CD4-positive, alpha-beta memory T cell (primary cell): Measurements from ENCODE around the gene MCRS1. TPM values are rescaled to one million over a fixed set of nuclear protein-coding genes. Genes with fewer than 3 reads are reported as not detected.

Experiments used
- CTCF ChIA-PET: fragments of 350-600 bp; sonication (Branson Sonifier 250); formaldehyde crosslinking; loops from one replicate; lab custom pipeline; 2021; ENCODE audit warnings: inconsistent platforms; ENCODE audit not compliant: partially characterized antibody; lab: Charles Lee
- POLR2A ChIA-PET: fragments of 350-600 bp; sonication (Branson Sonifier 250); formaldehyde crosslinking; loops from one replicate; lab custom pipeline; 2021; ENCODE audit not compliant: partially characterized antibody; lab: Charles Lee
- DNase-seq, 5 donors: peaks; one replicate each; pipeline versions ENCODE4 v3.0.0 to v3.0.0-alpha.2; 2020 to 2022; ENCODE audit warnings: mixed read lengths in 1 of 5
- H3K27ac ChIP-seq: one replicate; pipeline ENCODE4 v1.7.0; 2013; ENCODE audit warnings: low read depth, low read length
- H3K27me3 ChIP-seq: 2 replicates; pipeline ENCODE4 v1.7.0; 2013; ENCODE audit warnings: mild to moderate bottlenecking, low read length, moderate library complexity; ENCODE audit not compliant: insufficient read depth
- H3K36me3 ChIP-seq: 2 replicates; pipeline ENCODE4 v1.7.0; 2013; ENCODE audit warnings: mild to moderate bottlenecking, low read length, moderate library complexity; ENCODE audit not compliant: insufficient read depth
- H3K4me1 ChIP-seq: 2 replicates; pipeline ENCODE4 v1.7.0; 2013; ENCODE audit warnings: mild to moderate bottlenecking, low read length, moderate library complexity; ENCODE audit not compliant: insufficient read depth
- H3K4me3 ChIP-seq, 2 donors: one replicate each; pipeline ENCODE4 v1.7.0; 2013; ENCODE audit warnings: low read length in 2 of 2, mild to moderate bottlenecking in 1 of 2
- H3K9me3 ChIP-seq, 2 donors: one replicate each; pipeline ENCODE4 v1.7.0; 2013; ENCODE audit warnings: low read length in 2 of 2, control low read depth in 1 of 2; ENCODE audit not compliant: control insufficient read depth in 1 of 2
- H3K27ac Mint-ChIP-seq, 7 donors: one replicate each; pipeline ENCODE4 v1.8.0; 2020 to 2021; ENCODE audit warnings: mixed read lengths in 7 of 7, mild to moderate bottlenecking in 6 of 7, inconsistent platforms in 3 of 7, moderate library complexity in 3 of 7
- H3K27me3 Mint-ChIP-seq, 2 donors: one replicate each; pipeline ENCODE4 v1.8.0; 2020 to 2021; ENCODE audit warnings: mixed read lengths in 2 of 2
- H3K36me3 Mint-ChIP-seq, 2 donors: one replicate each; pipeline ENCODE4 v1.8.0; 2020 to 2021; ENCODE audit warnings: mixed read lengths in 2 of 2, inconsistent platforms in 1 of 2, mild to moderate bottlenecking in 1 of 2
- H3K4me1 Mint-ChIP-seq, 4 donors: one replicate each; pipeline ENCODE4 v1.8.0; 2020 to 2021; ENCODE audit warnings: mixed read lengths in 4 of 4, mild to moderate bottlenecking in 1 of 4
- H3K4me3 Mint-ChIP-seq, 8 donors: one replicate each; pipeline ENCODE4 v1.8.0; 2020 to 2021; ENCODE audit warnings: mixed read lengths in 8 of 8, mild to moderate bottlenecking in 7 of 8, moderate library complexity in 6 of 8, inconsistent platforms in 3 of 8
- H3K9me3 Mint-ChIP-seq, 8 donors: one replicate each; pipeline ENCODE4 v1.8.0; 2020 to 2021; ENCODE audit warnings: mixed read lengths in 8 of 8, mild to moderate bottlenecking in 5 of 8, inconsistent platforms in 3 of 8, moderate library complexity in 1 of 8
- intact Hi-C: fragments of 100-400 bp; cut with micrococcal nuclease; formaldehyde crosslinking; loops from one replicate; pipeline ENCODE4 v1.15.1; 2023
- polyA plus RNA-seq, 2 donors: library from polyadenylated mRNA; unstranded; fragments of 300-500 nt; fragmentation: Illumina TruSeq; gene quantifications; one replicate each; pipeline ENCODE4 v1.2.3, GENCODE V29; 2021
- total RNA-seq, 2 experiments: library from RNA; stranded (reverse); gene quantifications; one replicate each; pipeline ENCODE4 v1.2.3, GENCODE V29; 2021

MCRS1 gene
- total and polyA plus RNA-seq, 4 experiments from 2014 or later = 58.0 to 78.4 (median 68.3) TPM

DNA sequence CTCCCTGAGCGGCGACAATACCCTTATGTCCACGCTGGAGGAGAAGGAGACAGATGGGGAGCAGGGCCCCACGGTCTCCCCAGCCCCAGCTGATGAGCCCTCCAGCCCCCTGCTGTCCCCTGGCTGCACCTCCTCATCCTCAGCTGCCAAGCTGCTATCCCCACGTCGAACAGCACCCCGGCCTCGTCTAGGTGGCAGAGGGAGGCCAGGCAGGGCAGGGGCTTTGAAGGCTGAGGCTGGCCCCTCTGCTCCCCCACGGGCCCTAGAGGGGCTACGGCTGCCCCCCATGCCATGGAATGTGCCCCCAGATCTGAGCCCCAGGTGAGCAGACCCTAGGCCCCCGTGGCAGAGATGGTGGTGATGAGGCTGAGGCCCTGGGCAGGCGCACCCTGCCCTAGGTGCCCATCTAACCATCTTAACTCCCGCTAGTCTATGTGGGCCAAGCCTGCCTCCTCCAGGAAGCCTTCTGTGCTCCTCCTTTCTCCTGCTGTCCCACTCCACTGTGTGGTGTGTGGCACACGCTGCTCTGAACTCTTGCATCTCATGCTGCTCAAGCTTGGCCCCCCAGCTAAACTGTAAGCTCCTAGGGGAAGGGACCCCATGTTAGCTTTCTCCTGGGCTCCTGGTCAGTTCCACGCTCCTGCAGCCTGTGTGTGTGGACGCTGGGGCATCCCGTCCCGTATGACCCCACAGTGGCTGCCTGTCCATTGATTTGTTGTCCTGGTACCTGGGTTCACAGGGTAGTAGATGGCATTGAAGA lies 12.1 kb downstream of the MCRS1 start:
- H3K4me1 ChIP-seq = no peaks in the 10 kb centered on the region
- no peaks in the 10 kb centered on the region for H3K27me3 ChIP-seq
- H3K4me1 Mint-ChIP-seq = peaks cover 4 to 9% (median 6%) of the 10 kb centered on the region in 4 donors
- no peak overlapping the region for H3K4me3 Mint-ChIP-seq
- POLR2A ChIA-PET = no interaction called here
- peaks cover 0 to 5% of the 10 kb centered on the region in 2 donors for H3K27me3 Mint-ChIP-seq
- no peak overlapping the region for H3K4me3 ChIP-seq
- peaks cover 25% of the 10 kb centered on the region for H3K36me3 ChIP-seq
- no peaks in the 10 kb centered on the region for H3K9me3 Mint-ChIP-seq
- H3K9me3 ChIP-seq = no peaks in the 10 kb centered on the region
- H3K36me3 Mint-ChIP-seq = peaks cover 21 to 37% of the 10 kb centered on the region in 2 donors
- H3K27ac Mint-ChIP-seq = peak overlapping the region in 3 of 7 donors; percentile 12 to 81 (median 23)
- intact Hi-C loops = no loop called here
- no peak for DNase-seq
- CTCF ChIA-PET = no interaction called here
- no peak overlapping the region for H3K27ac ChIP-seq

DNA sequence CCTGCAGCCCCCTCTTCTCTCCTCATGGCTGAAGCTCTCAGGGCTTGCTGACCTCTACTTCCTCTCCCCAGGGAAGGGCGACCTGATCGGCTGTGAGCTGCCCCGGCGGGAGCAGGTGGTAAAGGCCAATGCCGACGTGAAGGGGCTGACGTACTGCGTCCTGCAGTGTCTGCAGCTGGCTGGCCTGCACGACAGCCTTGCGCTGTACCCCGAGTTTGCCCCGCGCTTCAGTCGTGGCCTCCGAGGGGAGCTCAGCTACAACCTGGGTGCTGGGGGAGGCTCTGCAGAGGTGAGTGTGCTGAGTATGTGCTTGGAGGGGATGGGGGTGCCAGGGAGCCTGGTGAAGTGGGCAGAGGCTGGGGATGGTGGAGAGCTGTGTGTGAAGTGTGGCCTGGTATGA lies 13.7 kb downstream of the MCRS1 start:
- Mint-ChIP-seq H3K4me3 (no peak overlapping the region), H3K27ac (no peak overlapping the region), H3K4me1 (peaks cover 2 to 7% (median 6%) of the 10 kb centered on the region in 4 donors), H3K27me3 (peaks cover 2 to 10% of the 10 kb centered on the region in 2 donors), H3K36me3 (peaks cover 13 to 22% of the 10 kb centered on the region in 2 donors), H3K9me3 (no peaks in the 10 kb centered on the region)
- Histone ChIP-seq H3K4me3 (no peak overlapping the region), H3K27ac (no peak overlapping the region), H3K9me3 (no peaks in the 10 kb centered on the region), H3K27me3 (no peaks in the 10 kb centered on the region), H3K36me3 (peaks cover 10% of the 10 kb centered on the region), H3K4me1 (no peaks in the 10 kb centered on the region)
- no peak for DNase-seq
- POLR2A ChIA-PET = interaction anchor here (0.7 to 2.9 kb wide), 4 partner anchors 13 to 847 kb away, joined by 3 to 10 read pairs (median 8); partner anchors contain the start of genes PRPF40B and SPATS2
- CTCF ChIA-PET = interaction anchor here (0.8 to 6.7 kb wide), 19 partner anchors 7 to 196 kb away, joined by 3 to 64 read pairs (median 5); partner anchors contain the start of gene PRPF40B
- intact Hi-C loops = no loop called here

- Mint-ChIP-seq H3K4me1 (peaks cover 5 to 11% (median 8%) of the 10 kb centered on the region in 4 donors), H3K9me3 (no peaks in the 10 kb centered on the region), H3K27ac (peak overlapping the region in 3 of 7 donors; percentile 14 to 54 (median 21)), H3K27me3 (peaks cover 3 to 12% of the 10 kb centered on the region in 2 donors), H3K4me3 (no peak overlapping the region), H3K36me3 (peaks cover 6 to 16% of the 10 kb centered on the region in 2 donors)
- H3K27ac ChIP-seq = no peak overlapping the region
- H3K4me3 ChIP-seq = no peak overlapping the region
- ChIA-PET POLR2A (interaction anchor here (0.7 to 2.9 kb wide), 6 partner anchors 9 to 848 kb away, joined by 3 to 10 read pairs (median 5); partner anchors contain the start of genes PRPF40B and SPATS2), CTCF (interaction anchor here (0.8 to 6.7 kb wide), 21 partner anchors 8 to 195 kb away, joined by 3 to 64 read pairs (median 5); partner anchors contain the start of gene PRPF40B)
- DNase-seq = peak in 4 of 5 donors; percentile 37 to 59 (median 50)
- intact Hi-C loops = loop anchor here (1.0 kb wide), 4 partner anchors 15 to 154 kb away; partner anchors contain the start of genes FMNL3, MCRS1 and PRPF40B
- no peaks in the 10 kb centered on the region for H3K9me3 ChIP-seq
- peaks cover 4% of the 10 kb centered on the region for H3K4me1 ChIP-seq
- peaks cover 3% of the 10 kb centered on the region for H3K36me3 ChIP-seq
- peaks cover 3% of the 10 kb centered on the region for H3K27me3 ChIP-seq
These were observed 14.3 kb downstream of the MCRS1 start for GRCh38 chr12:49553512-49554088.

DNA sequence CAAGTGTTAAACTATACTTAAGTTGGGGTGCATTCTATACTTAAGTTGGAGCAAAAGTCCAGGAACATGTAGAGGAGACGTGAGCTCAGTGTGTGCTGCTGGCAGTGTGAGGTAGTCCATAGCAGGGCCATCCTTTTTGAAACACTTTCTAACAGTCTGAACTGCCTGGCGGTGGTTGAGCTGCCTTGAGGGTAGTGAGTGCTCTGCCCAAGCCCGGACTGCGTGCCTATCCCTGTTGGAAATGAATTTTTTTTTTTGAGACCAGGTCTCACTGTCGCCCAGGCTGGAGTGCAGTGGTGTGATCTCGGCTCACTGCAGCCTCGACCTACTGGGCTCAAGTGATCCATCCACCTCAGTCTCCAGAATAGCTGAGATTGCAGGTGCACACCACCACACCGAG lies 15.0 kb downstream of the MCRS1 start:
- ChIA-PET CTCF (interaction anchor here (0.9 to 6.7 kb wide), 18 partner anchors 9 to 195 kb away, joined by 3 to 64 read pairs (median 6); partner anchors contain the start of gene PRPF40B), POLR2A (interaction anchor here (0.8 to 2.9 kb wide), 6 partner anchors 10 to 186 kb away, joined by 3 to 10 read pairs (median 5); partner anchors contain the start of genes KCNH3, PRPF40B and SPATS2)
- Histone ChIP-seq H3K4me3 (no peak overlapping the region), H3K27me3 (peaks cover 10% of the 10 kb centered on the region), H3K27ac (no peak overlapping the region), H3K9me3 (no peaks in the 10 kb centered on the region), H3K4me1 (peaks cover 8% of the 10 kb centered on the region), H3K36me3 (no peaks in the 10 kb centered on the region)
- intact Hi-C loops = loop anchor here (1.0 kb wide), 4 partner anchors 15 to 154 kb away; partner anchors contain the start of genes FMNL3, MCRS1 and PRPF40B
- H3K4me1 Mint-ChIP-seq = peaks cover 6 to 11% (median 10%) of the 10 kb centered on the region in 4 donors
- peak overlapping the region in 2 of 7 donors; percentile 3 to 49 for H3K27ac Mint-ChIP-seq
- no peak overlapping the region for H3K4me3 Mint-ChIP-seq
- peaks cover 3 to 11% of the 10 kb centered on the region in 2 donors for H3K36me3 Mint-ChIP-seq
- H3K9me3 Mint-ChIP-seq = no peaks in the 10 kb centered on the region
- DNase-seq = no peak
- H3K27me3 Mint-ChIP-seq = peaks cover 8 to 17% of the 10 kb centered on the region in 2 donors

- peak overlapping the region in 2 of 7 donors; percentile 37 to 49 for H3K27ac Mint-ChIP-seq
- H3K27me3 Mint-ChIP-seq = peaks cover 9 to 18% of the 10 kb centered on the region in 2 donors
- H3K36me3 ChIP-seq = no peaks in the 10 kb centered on the region
- no peak overlapping the region for H3K27ac ChIP-seq
- no peak overlapping the region for H3K4me3 ChIP-seq
- peaks cover 15% of the 10 kb centered on the region for H3K27me3 ChIP-seq
- intact Hi-C loops = no loop called here
- peaks cover 3 to 11% of the 10 kb centered on the region in 2 donors for H3K36me3 Mint-ChIP-seq
- peaks cover 0 to 1% (median 0%) of the 10 kb centered on the region in 8 donors for H3K9me3 Mint-ChIP-seq
- H3K4me1 Mint-ChIP-seq = peaks cover 6 to 11% (median 10%) of the 10 kb centered on the region in 4 donors
- H3K4me3 Mint-ChIP-seq = no peak overlapping the region
- H3K9me3 ChIP-seq = no peaks in the 10 kb centered on the region
- POLR2A ChIA-PET = interaction anchor here (0.8 to 2.9 kb wide), 5 partner anchors 10 to 70 kb away, joined by 3 to 10 read pairs (median 4); partner anchors contain the start of genes KCNH3 and PRPF40B
- CTCF ChIA-PET = interaction anchor here (0.8 to 6.7 kb wide), 14 partner anchors 9 to 221 kb away, joined by 3 to 64 read pairs (median 4); partner anchors contain the start of gene PRPF40B
- DNase-seq = no peak
- peaks cover 8% of the 10 kb centered on the region for H3K4me1 ChIP-seq
These were observed 15.5 kb downstream of the MCRS1 start for GRCh38 chr12:49552425-49552824.

DNA sequence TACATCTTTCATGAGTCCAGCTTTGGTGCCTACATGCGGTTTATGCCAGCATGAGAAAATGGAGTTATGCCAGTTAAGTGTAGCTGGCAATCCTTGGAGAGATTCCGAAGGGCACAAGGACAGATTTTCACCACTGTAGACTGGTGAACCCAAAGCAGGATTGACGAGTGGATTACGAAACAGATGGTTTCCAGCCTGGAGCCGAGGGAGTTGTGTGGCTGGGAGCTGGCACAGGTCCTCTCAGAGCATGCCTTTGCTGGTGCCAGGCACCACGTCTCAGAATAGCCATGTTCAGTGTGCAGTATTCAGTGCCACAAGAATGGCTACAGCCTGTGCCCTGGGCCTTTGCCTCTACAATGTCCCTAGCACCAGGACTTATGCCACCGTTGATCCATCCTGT lies 15.9 kb downstream of the MCRS1 start:
- H3K4me3 ChIP-seq = no peak overlapping the region
- Mint-ChIP-seq H3K36me3 (peaks cover 3 to 11% of the 10 kb centered on the region in 2 donors), H3K27me3 (peaks cover 10 to 22% of the 10 kb centered on the region in 2 donors), H3K4me1 (peaks cover 6 to 11% (median 10%) of the 10 kb centered on the region in 4 donors), H3K4me3 (no peak overlapping the region), H3K27ac (no peak overlapping the region), H3K9me3 (peaks cover 0 to 2% (median 0%) of the 10 kb centered on the region in 8 donors)
- H3K36me3 ChIP-seq = no peaks in the 10 kb centered on the region
- POLR2A ChIA-PET = no interaction called here
- H3K9me3 ChIP-seq = no peaks in the 10 kb centered on the region
- peaks cover 16% of the 10 kb centered on the region for H3K27me3 ChIP-seq
- CTCF ChIA-PET = interaction anchor here (0.7 to 6.7 kb wide), 10 partner anchors 9 to 220 kb away, joined by 3 to 64 read pairs (median 4); no protein-coding TSS in a partner anchor
- intact Hi-C loops = no loop called here
- no peak overlapping the region for H3K27ac ChIP-seq
- peaks cover 8% of the 10 kb centered on the region for H3K4me1 ChIP-seq
- no peak for DNase-seq
